Measurements from ENCODE around the gene FGF19.

DNA sequence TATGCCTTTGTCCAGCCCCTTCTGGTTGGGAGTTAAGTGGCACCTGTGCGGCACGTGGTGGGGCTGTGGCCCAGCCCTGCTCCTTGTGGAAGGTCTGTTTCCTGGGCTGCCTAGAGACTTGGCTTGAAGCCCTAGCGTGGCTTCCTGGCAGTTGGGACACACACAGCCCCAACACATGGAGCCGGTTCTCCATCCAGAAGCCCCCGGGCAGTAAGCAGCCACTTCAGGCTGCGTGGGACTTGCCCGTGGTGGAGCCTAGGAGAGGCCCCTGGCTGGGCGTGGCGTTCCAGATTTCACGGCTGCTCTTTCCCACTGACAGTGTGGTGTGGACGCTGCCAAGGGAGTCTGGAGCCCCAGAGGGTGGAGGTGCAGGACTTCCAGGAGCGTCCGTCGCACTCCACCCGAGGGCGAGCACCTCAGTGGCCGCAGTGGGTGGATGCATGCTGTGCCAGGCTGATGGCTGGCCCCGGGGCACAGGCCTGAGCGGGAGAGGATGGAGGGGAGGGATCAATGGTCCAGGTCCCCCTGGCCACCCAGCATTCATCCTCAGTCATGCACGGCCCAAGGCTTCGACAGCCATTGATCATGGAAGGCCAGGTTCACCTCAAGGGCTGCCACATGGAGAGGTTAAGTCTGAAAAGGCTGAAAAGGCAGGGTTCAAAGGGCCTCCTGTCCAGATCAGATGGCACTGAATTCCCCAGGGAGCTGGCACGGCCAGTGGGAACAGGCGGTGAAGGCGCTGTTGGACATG is 53.6 kb downstream of the FGF19 start:
- TF ChIP-seq, protein P1, sequence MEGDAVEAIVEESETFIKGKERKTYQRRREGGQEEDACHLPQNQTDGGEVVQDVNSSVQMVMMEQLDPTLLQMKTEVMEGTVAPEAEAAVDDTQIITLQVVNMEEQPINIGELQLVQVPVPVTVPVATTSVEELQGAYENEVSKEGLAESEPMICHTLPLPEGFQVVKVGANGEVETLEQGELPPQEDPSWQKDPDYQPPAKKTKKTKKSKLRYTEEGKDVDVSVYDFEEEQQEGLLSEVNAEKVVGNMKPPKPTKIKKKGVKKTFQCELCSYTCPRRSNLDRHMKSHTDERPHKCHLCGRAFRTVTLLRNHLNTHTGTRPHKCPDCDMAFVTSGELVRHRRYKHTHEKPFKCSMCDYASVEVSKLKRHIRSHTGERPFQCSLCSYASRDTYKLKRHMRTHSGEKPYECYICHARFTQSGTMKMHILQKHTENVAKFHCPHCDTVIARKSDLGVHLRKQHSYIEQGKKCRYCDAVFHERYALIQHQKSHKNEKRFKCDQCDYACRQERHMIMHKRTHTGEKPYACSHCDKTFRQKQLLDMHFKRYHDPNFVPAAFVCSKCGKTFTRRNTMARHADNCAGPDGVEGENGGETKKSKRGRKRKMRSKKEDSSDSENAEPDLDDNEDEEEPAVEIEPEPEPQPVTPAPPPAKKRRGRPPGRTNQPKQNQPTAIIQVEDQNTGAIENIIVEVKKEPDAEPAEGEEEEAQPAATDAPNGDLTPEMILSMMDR (IDR thresholded peaks at IDR 0.05) = no peak
- TF ChIP-seq ZFX (IDR thresholded peaks at IDR 0.05; ENCODE audit: borderline replicate concordance) = no peak

Measured in 22Rv1 (cell line).